ENCODE data around the gene PLEKHA5.
"Not testable (repeated sequence)": the region's sequence is repeated elsewhere in the genome, so short reads cannot be mapped to it uniquely, and the experiment has no call there.

Gene PLEKHA5

DNA sequence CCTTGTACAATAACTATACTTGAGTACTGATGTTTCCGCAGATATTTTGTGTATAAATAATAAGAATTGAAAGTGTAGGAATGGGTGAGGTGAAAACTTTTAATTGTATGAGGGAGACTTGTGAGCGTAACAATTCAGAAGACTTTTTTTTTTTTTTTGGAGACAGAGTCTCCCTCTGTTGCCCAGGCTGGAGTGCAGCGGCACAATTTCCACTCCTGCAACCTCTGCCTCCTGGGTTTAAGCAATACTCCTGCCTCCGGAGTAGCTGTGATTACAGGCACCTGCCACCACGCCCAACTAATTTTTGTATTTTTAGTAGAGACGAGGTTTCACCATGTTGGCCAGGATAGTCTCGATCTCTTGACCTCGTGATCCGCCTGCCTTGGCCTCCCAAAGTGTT, 40.8 kb downstream of the PLEKHA5 start:
- DNase-seq = not testable (repeated sequence)

DNA sequence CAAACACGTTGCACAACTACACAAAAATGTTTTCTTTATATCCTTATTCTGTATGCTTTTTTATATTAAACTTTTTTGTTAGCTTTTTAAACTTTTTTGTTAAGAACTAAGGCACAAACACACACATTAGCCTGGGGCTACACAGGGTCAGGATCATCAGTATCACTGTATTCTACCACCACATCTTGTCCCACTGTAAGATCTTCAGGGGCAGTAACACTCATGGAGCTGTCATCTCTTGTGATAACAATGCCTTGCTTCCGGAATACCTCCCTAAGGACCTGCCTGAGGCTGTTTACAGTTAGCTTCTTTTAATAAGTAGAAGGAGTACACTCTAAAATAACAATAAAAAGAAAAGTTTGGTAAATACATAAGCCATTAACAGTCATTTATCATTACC, 42.2 kb downstream of the PLEKHA5 start:
- DNase-seq = no peak

DNA sequence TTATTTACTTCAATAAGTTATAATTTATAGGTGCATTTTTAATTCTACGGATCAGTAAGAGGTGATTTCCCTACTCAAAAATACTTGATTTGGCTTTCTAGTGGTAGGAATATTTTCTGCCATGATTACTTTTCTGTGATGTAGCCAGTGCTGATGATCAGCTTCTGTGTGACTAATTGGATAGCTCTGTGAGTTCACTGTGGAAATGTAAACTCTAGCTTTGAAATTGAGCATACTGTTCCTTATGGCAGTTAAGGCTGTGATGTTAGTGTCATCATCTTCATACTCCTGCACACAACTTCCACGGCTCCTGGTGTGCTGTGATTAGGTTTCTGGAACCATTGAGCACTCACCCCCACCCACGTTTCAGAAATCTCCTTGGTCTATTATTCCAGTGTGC, 48.2 kb downstream of the PLEKHA5 start:
- DNase-seq = no peak

DNA sequence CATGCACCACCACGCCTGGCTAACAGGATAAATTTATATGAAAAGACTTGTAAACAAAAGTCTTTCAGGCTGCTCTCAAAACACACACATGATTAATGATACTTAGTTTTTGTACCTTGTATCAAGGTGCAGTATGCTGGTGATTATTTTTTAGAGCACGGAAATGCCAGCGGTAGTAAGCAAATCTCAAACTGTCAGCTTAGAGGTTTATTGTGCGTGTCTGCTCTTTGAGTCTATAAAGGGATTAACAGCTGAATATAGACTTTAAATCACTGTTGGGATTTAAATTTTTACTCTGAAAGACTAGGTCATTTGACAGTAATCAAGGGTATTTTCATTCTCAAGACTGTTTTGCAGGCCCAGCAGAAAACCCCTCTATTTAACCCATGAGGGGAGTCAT, 50.5 kb downstream of the PLEKHA5 start:
- no peak for DNase-seq

DNA sequence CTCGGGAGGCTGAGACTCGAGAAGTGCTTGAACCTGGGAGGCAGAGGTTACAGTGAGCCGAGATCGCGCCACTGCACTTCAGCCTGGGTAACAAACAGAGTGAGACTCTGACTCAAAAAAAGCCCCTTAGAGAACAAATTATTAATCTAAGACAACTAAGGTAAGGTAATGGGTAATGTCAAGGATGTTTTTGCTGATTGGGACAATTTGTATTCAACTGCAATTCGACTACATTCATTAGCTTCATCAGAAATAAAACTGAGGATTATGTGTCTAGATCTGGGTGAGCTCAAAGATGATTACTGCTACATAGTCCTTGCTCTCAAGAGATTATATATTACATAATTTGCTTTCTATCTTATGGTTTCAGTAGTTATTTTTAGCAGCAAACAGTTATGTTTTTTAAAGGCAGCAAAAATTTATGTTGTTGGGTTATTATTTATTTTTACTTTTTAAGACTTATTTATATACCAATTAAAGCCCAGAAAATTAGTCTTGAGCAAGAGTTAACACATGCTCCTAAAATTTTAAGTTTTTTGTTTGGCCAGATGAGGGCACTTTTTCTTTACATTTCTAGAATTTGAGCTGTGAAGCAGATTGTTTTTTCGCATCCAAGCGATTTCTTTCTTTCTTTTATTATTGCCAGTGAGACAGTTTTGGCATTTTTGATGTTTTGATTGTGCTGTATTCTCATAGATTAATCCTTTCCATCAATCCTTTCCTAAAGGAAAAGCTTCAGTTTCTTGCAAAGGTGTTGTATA, 52.3 kb downstream of the PLEKHA5 start:
- no peak for DNase-seq

DNA sequence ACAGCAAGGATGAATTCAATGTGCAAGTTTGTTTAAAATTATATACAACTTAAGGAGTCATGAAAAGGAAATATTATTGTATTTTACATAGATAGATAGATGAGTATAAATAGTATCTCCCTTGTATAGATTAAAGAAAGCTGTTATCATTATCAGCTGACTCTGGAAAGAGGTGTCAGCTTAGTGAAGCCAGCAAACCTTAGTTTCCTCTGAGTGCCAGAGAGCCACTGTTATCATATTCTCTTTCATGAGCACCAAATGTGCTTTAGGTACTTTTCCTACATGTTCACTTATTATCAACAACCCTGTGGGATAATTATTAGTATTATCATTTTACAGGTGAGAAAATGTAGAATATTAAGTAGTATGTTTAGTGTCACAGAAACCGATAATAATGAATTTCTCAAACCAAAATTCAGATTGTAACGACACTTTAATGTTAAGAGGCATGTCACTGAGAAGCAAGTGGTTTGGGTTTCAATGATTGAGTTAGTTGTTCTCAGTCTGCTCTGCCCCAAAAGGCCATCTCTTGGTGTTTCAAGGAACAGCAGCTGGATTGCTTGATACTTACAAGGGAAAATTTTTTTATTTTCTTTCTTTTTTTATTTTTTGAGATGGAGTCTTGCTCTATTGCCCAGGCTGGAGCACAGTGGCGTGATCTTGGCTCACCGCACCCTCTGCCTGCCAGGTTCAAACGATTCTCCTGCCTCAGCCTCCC, 53.7 kb downstream of the PLEKHA5 start:
- DNase-seq = no peak

DNA sequence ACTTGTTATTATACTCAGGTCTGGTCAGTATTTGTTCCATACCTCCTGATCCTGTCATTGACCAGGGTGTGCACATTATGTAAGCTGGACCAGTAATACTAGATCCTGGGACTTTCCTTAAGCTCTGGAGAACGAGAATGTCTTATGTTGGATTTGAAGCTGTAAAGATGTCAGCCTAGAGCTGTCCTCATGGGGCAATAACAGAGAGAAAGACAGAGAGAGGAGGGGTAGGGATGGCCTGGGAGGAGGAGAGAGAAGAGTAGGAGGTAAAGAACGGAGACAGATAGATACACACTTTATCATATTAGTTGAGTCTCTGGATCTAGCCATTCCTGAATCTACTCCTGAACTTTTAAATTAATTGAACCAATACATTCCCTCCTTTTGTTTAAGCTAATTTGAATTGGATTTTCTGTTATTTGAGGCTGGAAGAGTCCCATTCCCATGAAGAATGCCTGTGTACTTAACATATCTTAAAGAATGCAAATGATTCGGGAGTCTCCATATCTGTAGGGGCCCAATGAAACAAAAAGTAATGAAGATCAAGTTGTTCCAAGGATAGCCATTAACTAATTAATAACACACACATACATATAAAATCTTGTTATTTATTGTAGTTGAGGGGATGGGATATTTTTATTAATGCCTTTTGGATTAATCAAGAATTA, 55.9 kb downstream of the PLEKHA5 start:
- no peak for DNase-seq

DNA sequence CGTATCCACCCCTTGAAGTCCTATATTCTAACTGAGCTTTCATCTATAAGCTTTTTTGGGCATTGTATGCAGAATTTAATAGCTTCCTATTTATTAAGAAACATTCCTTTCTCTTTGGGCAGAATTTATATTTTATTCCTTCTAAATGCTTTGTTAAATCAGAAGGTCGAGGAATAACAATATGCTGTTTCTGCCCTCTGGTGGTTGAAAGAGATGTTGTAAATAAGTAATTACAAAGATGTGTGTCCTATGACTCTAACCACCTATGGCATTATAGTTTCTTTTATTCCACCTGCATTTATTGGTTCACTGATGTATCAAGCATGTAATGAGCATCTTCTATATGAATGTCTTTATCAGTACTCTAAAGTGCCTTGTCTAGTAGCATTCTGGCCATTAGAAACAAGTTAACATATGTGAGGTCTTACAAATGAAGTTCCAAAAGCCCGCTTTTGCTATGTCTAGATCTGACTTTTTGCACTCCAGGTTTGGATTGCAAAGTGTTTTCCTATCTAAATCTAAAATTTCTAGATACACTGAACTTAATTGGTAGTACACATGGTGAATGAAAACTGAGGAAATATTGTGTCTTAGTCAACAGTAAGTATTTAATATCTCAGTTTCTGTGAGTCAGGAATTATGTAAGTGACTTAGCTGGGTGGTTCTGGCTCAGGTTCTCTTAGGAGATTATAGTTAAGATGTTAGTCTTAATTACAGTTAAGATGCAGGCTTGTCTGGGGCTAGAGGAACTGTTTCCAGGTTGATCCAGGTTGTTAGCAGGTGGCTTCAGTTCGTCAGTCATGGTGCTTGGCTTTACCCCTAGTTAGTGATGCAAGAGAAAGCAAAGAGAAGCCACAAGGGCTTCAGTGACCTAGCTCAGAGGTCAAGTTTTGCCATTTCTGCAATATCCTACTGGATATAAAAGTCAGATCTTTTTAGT, 57.5 kb downstream of the PLEKHA5 start:
- no peak for DNase-seq

DNA sequence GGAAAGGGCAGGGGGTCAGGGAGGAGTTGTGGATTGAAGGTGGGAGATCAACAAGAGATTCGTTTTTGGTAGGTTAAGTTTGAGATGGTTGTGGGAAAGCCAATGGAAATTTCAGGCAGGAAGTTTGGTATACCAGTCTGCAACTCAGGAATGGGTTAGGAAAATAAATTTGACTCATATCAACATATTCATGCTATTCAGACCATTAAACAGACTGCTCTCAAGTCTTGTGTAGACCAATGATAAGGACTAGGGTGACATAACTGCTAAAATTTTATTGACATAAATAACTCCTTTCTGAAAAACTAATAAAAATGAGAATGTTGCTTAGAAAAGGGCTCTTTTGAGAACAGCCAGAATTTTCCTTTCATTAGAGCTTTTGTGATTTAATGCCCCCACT, 60.0 kb downstream of the PLEKHA5 start:
- no peak for DNase-seq

DNA sequence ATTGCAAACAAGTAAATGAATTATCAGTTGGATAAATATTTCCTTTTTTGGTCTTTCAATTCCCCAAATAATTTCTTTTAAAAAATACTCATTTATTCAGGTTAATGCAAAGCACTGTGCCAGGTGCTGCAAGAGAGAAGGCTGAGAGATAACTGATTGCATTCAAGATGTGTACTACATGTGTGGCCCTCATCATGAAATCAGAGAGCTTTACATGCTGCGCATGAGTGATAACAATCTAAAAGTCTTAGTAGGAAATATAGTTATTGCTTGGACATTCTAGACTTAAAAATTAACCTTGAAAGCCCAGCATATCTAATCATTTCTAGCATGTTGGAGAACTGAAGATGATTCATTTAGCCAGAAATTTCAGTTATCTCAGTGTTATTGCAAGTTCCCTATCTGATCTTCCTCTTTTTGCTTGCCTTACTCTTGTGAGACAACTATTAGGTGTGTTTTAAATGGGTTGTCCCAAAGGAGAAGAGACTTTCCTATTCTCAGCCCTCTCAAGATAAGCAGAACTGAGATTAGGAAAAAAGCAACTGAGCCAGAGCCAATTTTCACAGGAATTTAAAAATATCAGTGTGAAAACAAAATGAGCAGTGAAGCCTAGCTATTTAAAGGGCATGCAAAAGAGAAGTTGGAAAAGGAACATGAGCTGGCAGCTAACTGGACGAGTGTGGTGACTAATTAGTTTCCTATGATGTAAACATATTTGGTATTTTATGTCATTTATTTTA, 60.9 kb downstream of the PLEKHA5 start:
- no peak for DNase-seq

DNA sequence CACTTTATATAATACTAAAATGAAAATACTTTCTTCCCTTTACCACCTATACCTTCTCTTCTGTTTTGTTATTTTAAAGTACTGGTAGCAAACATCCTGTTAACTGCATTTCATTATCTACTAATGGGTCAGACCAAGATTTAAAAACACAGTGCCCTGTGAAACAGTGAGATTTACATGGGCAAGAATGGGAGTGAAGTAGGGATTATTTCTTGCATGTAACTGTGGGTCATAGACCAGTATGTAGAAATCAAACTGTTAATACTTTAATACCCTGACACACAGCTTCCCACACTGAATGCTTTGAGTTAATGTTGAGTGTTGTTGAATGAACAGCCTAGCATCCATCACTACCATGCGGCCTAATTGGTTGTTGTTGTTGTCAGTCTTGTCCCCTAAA, 61.6 kb downstream of the PLEKHA5 start:
- DNase-seq = no peak

DNA sequence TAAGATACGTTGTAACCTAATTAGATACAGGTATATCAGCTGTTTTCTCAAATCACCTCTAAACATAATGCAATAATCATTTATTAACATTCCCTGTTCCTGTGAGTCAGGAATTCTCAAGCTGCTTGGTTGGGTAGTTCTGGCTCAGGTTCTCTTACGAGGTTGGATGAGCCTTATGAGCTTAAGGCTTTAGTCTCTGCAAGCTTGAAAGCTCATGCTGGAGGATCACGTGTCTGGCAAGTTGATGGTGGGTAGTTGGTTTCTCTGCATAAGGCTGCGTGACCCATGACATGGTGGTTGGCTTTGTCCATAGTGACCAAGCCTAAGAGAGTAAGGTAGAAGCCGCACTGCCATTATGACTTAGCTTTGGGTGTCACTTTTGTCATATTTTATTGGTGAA, 62.0 kb downstream of the PLEKHA5 start:
- DNase-seq = no peak

DNA sequence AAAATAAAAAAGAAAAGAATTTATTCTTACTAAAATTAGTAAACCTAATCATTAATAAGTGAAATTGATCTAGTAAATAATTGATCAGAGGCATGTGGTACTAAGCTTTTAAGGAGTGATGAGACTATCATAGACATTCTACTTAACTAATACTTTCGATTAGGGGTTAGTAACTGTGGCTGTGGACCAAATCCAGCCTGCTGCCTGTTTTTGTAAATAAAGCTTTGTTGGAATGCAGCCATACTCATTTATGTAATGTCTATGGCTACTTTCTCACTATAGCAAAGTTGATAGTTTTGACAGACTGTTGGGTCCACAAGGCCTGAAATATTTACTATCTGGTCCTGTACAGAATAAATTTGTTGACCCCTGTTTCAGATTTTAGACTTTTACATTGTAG, 63.2 kb downstream of the PLEKHA5 start:
- no peak for DNase-seq

DNA sequence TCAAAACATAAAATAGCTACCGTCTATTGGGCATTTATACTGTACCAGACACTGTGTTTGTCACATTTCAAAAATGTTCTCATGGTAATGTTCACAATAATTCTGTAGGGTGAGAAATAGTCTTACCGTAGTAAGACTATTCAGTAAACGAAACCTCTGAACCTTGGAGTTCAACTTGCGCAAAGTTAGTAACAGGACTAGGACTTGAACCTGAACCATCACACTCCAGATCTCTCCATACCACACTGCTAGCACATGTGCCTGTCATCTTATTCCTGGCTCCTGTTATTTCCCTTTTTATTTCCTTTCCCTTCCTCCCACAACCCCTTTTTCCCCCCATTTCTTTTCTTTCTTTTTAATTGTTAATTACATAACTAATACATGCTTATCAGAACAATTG, 65.4 kb downstream of the PLEKHA5 start:
- DNase-seq = no peak

DNA sequence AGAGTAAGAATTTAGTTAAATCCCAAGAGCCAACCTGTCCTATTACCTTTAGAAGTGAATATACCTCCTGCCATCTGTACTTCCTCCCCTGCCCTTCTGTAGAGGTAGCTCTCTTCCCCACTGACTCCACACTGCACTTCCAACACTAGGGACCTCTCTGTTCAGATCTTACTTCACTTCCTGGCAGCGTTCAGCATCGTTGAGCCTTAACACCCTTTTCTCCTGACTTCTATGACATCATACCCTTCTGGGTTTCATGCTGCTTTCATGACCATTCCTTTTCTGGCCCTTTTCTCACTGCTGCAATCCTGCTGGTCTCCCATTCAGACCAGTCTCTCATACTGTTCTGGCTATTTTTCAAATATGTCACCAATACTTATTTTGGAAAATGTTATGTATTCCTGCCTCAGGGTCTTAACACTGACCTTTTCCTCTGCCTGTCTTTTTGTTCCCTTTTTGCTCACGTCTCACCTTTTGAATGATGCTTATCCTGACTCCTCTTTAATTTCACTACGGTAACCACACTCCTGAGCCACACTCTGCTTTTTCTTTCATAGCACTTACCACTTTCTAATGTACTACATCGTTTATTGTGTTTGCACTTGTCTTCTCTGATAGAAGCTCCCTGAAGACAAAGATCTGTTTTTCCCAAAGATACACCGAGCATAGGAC, 67.6 kb downstream of the PLEKHA5 start:
- DNase-seq = no peak

DNA sequence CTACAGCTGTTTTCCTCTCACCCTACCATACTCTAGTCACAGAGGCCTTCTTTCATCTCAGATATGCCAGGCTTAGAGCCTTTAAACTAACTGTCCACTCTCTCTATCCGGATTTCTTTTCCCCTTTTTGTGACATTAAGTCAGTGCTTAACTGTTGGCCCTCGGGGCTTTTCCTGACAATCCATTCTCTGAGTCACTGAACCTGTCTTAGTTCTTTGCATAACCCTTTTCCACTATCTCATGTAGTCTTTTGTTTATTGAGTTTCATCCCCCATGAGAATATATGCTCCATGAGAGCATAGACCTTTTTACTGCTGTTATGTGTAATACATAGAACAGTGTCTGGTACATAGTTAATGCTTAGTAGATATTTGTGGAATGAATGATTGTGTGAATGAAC, 68.7 kb downstream of the PLEKHA5 start:
- no peak for DNase-seq

DNA sequence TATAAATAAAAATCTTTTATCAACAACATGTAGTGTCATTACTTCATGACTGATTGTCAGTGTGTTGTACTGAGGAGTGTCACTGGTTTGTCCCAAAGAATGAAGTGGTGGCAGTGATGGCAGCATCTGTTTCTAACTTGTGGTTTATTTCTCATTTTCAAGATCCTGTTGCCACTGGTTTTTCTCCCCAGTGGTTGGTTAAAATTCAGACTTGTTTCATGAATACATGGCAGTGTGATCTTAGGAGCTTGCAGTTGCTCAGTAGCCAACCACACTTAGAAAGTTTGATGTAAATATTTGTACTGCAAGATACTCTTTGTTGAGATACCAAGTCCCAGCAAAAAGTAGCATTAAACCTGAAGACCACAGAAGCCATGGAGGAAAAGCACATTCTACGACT, 69.8 kb downstream of the PLEKHA5 start:
- no peak for DNase-seq

DNA sequence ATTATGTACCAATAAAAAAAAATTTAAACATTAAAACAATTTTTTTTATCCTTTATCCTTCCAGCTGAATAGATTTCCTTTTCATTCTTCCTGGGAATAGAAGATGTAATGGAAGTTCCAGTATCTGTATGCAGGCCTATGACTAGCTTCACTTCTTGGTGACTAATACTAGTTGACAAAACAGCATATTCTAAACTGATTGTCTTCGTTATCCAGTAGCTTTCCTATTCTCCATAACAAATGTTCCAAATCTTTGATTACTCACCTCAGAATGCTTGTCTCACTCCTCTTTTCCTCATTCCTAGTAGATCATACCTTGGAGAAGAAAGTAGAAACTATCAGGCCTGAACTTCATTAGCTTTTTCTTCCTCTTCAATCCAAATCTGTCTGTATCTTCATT, 70.7 kb downstream of the PLEKHA5 start:
- no peak for DNase-seq

DNA sequence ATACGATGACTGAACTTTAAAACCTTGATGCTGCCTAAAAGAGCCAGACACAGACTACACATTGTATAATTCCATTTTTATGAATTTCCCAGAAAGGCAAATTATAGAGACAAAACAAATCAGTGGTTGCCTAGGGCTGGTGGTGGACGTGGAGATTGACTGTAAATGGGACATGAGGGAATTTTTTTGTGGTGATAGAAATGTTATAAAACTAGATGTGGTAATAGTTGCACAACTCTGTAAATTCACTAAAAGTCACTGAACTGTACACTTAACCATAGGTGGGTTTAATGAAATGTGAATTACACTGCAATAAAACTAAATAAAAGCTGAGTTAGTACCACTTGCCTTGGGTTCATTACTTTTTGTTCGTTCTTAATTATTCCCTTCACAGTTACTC, 72.1 kb downstream of the PLEKHA5 start:
- no peak for DNase-seq

DNA sequence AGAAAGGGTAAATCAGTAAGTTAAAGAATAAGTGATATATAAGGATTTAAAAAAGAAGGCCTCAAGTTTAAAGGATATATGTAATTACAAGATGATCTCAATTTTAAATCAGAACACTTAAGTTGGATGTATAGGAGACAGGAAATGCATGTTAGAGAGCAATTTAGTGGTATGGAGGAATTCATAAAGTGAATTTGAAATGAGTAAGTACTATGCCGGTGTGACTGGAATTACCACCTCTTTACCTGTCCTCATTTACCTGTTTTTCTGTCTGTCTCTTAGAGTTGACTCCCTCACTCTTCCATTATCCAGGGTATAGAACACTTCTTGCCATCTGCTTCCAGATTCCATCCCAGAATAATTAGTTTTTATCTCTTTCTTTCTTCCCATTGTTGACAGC, 73.5 kb downstream of the PLEKHA5 start:
- DNase-seq = no peak
